Left renal pelvis (tissue), 4 donors: ENCODE results near the gene BMP7. TPM values are rescaled to one million over a fixed set of nuclear protein-coding genes. Genes with fewer than 3 reads are reported as not detected.

ENCODE experiments used
- DNase-seq, 4 donors: peaks; one replicate each; pipeline ENCODE4 v3.0.0-alpha.2; 2013; ENCODE audit warnings: low read depth in 4 of 4, low spot score in 3 of 4
- polyA plus RNA-seq, 4 donors: library from polyadenylated mRNA; unstranded; fragments of 120-200 nt; gene quantifications; one replicate each; pipeline ENCODE4 v1.2.1, GENCODE V29; 2013; ENCODE audit not compliant: insufficient read length in 4 of 4

BMP7 gene
- polyA plus RNA-seq, 4 donors: 42.7 to 90.7 (median 72.7) TPM

DNA sequence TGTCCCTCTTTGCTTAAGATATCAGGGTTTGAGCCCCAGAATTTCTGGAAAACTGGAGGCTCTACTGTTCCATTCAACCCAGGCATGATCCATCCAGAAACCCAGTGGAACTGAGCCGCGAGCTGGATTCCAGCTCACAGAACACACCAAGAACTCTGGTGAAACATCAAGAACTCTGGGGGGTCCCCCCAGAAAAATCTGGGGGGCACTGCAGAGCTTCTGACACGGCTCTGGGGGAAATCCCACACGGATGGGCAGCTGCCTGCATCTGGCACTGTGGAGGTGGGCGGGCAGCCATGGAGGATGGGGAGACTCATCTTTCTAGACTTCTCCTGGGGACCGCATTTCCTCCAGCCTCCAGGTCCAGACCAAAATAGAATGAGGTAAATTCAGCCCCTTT, 51.0 kb downstream of the BMP7 start:
- no peak for DNase-seq

DNA sequence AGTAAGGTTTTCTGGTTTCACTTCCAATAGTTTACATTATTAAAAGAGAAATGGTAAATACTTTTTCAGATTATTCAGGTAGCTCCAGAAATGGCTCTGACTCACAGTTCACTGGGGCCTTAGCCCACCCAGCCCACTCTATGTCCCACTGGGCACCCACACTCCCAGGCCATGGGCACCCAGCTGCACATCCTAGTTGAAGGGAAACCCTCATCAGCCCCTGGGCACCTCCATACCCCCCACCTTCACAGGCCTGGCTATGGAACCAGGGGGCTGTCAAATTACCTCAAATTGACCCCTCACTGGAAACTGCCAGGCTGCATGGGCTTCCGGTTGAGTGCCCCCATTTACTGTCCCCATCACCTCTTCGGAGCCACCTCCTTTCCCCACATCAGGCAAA, 51.5 kb downstream of the BMP7 start:
- no peak for DNase-seq

DNA sequence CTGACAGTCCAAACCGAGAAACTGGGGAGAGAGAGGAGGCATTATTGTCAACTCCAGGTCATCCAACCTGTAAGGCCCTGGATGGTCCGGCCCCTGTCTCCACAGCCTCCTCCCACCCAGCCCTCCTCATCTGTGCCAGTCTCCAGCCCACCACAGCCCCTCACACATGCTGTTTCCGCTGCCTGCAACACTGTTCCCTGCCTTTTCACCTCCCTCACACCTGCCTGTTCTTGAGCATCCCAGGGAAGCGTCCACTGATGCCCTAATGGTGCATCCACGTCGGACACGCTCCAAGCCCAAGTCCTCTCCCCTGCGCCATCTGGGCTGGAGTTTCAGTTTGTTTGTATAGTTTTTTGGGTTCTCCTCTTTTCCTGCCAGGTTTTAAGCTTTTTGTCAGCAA, 52.0 kb downstream of the BMP7 start:
- no peak for DNase-seq

DNA sequence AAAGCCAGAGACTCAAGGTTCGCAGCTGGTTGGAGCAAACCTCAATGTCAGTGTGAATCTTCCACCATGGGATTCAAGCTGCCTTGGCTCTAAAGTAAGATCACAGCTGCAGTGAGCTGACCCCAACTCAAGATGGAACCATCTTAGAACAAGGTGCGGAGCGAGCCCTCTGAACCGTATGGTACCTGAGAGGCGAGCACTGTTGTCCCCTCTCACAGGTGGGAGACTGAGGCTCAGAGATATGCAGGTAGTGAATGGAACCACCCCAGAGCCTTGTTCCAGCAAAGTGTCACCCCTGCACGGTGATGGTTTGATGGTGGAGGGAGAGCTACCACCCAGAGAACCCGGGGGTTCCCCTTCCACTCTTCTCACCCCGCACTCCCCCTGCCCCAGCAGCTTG, 52.5 kb downstream of the BMP7 start:
- DNase-seq: no peak

DNA sequence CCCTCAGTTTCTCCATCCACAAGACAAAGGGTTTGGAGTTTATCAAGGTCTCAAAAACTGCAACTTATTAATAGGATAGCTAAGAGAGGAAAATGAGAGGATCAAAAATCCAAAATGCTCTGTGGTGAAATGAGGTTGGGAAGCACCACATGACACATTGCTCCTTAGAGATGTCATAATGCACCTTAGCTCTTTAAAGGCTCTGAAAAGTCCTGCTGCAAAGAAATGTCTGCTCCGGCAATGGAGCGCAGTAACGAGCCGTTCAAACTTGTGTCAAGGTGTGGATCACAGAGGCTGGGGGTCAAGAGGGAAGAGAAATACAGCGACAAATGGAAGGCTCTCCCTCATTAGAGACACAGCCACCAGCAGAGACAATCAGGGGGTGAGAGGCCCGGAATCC, 53.1 kb downstream of the BMP7 start:
- DNase-seq: no peak

DNA sequence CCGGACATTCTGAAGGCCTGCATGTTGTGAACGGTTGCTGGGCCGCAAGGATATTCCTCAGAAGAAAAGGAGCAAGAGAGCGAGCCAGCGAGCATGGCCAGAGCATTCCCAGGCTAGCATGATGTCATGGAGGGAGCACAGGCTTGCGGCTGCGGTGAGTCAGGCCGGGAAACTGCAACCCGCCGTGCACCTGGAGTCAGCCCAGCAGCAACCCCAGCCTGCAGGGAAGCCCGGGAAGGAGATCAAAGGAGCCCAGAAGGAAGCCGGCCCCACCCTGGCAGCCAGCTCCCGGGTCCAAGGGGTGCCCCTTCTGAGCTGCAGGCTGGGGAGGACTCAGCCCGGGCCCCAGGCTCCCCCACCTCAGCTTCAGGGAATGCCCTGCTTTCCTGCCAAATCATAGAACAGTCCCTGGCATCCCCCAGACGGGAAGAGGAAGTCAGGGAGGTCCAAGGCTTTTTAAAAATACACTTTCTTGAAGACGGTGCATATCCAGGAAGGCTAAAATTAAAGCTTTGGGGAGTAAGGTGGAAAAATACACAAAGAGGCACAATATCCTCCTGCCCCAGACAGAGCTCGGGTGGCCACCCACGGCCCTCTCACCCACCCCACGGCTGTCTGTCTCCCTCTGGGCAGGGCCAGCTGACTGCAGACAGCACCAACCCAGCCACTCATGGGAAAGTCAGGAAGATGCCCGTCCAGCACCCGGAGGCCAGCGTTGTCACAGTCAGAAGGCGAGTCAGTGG, 53.7 kb downstream of the BMP7 start:
- no peak for DNase-seq

DNA sequence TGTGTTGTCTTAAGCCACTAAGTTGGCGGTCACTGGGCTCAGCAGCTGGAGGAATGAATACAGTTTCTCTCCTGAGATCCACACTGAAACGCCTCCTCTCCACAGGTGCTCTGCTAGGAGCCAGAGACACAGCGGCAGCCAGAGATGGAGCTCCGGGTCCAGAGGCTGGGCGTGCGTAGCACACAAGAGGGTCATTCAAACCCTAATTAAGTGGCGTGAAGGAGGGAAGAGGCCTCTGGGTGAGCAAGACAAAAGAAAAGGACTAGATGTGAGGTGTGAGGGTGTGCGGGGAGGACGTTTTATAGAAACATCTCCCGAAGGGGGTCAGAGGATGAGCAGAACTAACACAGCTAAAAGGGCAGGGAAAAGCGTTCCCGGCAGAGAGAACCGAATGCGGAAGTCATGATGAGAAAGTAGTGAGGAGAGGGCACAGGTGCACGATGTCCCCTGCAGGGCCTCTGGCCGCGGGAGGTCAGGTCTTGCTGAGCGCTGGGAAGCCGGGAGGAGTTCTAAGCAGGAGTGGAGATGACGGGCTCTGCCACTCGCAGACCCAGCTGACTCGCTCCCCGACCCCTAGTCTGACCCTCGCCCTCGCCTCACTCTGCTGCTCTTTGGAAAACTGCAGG, 54.4 kb downstream of the BMP7 start:
- no peak for DNase-seq

DNA sequence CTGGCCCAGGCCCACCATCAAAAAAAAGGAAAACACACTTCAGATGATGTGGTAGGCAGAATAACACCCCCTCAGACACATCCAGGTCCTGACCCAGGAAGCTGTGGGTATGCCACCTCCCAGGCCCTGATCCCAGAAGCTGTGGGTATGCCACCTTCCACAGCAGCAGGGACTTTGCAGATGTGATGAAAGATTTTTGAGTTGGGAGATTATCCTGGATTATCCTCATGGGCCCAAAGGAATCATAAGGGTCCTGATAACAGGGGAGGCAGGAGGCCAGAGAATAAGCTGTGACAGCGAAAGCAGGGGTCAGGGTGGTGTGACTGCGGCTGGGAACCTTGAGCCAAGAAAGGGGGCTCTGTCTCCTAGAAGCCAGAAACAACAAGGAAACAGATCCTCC, 55.0 kb downstream of the BMP7 start:
- DNase-seq: no peak

DNA sequence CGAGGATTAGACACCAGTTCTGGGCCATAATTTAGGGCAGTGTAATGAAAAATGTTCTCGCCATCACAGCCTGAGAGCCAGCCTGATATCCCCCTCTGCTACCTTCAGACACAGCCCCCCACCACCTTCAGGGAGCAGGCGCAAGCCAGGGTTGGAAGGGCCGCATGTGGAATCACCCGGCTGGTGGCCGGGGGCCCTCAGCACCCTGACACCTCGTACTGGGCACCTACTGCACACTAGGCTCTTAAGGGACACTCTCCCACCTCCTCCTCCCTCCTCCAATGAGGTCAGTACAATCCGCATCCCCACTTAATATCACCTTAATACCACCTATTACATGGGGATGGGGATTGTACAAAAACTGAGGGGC, 55.5 kb downstream of the BMP7 start:
- DNase-seq: no peak

DNA sequence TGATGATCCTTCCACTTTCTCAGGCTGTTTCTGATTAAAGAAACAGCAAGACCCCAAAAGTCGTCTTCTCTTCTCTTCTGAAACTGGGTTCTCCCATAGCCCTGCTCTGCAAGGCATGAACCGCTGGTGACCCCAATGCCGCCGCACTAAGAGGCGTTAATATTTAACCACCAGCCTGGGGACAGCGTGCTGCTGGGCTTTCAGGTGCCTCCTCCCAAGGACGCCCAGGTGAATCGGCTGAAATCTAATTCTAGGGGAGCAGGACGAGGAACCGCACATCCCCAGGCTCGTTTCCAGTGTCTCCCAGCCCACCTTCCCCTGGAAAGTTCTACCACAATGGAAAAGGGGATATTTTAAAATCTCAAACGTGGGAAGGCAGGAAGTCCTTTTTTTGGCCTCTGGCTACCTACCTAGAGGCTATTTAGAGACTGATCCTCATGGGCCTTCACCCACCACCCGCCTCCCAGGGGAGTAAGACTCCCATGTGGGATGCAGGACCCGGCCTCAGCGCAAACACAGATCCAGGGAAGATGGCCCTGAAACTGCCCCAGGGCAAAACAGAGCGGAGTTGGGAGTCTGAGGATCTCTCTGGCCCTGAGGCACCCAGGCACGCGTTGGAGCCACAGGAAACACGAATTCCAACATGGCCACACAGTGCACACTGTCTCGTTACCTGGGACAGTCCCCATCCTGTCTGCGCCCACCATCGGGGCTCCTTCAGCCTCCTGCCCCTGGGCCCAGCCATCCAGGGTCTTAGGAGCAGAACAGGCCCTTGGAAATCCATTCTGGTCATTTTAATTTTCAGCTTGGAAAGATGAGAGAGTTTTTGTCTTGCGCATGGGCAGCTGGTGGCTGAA, 56.2 kb downstream of the BMP7 start:
- DNase-seq: peak in 1 of 4 donors; percentile 52

DNA sequence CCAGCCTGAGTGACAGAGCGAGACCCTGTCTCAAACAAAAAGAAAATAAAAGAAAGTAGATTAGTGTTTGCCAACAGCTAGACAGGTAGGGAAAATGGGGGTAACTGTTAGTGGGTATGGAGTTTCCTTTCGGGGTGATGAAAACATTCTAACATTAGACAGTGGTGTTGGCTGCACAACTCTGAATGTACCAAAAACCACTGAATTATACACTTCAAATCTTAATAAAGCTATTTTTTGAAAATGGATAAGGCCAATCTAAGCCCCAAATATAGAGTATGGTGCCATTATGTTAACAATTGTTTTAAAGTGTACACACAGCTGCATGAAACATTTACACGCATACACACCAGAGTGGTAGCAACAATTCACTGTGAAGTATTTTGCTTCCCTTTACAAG, 57.0 kb downstream of the BMP7 start:
- DNase-seq: no peak

DNA sequence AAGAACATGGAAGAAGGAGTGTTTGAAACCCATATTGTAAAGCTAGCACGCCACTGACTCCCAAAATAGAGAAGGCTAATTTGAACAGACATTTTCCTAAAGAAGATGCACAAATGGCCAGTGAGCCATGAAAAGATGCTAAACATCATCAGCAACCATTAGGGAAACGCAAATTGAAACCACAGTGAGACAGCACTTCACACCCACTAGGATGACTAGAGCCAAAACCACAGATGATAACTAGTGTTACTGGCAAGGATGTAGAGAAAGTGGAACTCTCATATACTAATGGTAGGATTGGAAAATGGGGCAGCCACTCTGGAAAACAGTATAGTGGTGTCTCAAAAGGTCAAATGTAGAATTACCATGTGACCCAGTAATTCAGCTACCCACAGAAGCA, 58.2 kb downstream of the BMP7 start:
- DNase-seq: no peak

DNA sequence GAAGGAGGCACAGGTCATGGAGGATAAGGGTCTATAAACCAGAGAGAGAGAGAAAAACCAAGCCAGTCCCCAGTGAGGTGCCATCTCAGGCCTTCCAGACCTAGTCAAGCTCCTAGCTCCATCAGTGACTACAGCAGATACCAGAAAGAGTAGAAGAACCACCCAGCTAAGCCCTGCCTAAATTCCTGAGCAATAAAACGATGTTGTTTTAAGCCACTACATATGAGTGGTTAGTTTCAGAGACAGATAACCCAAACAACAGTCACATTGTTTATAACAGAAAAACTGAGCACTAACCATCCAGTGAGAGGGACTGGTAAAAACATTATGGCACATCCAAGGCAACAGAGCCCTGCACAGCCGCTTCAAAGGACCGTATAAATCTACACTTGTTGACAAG, 59.2 kb downstream of the BMP7 start:
- no peak for DNase-seq

DNA sequence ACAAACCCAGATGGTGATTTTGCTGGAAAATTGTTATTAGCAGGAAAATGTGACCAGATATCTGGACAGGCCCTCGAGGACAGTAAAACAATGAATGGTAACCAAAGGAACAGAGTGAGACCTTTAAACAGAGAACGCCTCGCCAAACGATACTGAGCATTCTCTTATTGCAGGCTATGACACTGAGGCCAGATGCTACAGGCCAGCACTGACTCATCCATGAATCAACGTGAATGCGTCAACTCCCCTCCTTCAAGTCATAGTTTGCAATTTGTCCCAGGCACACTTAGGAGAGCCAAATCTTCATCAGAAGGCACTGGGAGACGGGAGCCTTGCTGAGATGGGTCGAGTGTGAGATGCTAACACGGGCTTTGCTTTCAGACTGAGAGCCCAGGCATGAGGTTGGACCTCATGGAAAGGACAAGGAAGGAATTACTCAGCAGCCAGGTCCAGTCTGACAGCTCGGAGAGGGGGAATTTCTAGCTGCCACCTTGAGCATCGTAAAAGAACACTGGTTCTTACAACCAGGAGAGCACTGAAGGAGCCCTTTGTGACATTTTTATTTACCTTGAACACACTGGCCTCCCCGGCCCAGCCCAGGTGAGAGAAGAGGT, 60.7 kb downstream of the BMP7 start:
- no peak for DNase-seq

DNA sequence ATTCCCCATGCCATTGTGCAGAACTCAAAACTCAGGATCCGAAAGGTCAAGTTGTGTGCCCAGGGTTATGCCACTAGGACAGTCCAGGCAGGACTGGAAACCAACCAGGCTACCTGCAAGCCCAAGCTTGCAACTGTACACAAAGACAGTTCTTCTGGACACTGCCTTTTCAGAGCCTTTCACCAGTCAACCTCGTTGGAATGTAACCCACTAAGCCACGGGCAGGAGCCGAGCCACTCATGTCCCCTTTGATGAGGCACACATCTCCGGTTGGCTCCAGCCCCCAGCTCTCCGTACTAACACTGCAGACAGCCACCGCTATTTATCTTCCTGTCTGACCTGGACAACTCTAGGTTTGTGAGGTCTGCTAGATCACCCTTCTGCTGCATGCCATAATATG, 62.5 kb downstream of the BMP7 start:
- no peak for DNase-seq

DNA sequence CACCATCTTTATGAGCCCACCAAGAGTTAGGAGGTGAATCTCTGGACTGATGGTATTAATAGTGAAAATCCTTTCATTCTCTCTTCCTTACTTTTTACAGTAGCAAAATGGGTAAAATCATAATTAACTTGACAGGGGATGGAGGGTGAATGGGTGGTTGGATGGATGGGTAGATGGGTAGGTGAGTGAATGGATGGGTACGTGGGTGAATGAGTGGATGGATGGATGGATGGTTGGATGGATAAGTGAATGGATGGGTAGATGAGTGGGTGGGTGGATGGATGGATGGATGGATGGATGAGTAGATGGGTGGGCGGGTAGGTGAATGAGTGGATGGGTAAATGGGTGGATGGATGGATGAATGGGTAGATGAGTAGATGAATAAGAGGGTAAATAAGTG, 63.2 kb downstream of the BMP7 start:
- no peak for DNase-seq

DNA sequence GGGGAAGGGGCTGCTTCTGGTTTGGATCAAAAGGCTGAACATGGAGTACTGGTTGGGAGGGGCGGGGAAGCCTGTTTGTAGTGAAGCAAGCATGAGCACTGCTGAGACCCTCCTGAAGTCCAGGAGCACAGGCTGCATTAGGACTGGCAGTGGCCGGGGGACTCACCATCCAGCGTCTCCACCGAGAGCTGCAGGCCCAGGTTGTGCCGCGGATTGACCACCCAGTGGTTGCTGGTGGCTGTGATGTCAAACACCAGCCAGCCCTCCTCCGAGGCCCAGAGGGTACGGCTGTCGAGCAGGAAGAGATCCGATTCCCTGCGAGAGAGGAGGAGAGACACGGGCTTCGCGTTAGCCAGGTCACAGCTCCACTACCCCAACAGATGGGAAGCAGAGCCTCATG, 64.1 kb downstream of the BMP7 start:
- DNase-seq: no peak

DNA sequence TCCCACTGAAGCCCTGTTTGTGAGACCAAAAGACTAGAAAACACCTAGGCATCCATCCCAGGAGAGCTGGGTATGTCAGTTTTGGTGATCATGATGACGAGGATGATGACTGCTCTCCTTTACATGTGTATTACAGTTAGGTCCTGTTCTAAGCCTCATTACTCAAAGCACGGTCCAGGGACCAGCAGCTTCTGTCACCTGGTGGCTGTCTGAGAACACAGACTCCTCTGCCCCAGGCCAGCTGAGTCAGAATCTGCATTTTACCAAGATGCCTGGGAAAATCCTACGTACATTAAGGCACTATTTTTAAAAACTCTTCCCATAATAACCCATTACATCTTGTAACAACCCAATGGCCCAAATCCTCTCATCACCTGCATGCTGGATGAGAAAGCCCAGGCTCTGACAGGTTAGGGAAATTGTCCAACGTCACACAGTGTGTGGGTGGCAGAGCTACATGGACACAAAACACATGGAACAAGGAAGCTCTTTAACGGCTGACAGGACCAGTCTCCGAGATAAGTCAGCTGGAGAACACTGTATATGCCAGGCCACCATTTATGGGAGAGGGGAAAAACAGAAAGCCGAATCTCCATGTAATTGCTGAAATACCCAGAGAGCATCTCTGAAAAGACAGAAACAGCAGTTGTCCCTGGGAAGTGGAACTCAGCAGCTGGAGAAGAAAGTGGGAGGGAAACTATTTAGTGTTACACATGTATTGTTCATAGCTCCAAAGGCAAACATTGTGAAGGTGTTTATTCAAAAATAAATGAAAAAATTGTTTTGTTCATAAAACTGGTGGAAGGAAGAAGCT, 65.4 kb downstream of the BMP7 start:
- DNase-seq: no peak

DNA sequence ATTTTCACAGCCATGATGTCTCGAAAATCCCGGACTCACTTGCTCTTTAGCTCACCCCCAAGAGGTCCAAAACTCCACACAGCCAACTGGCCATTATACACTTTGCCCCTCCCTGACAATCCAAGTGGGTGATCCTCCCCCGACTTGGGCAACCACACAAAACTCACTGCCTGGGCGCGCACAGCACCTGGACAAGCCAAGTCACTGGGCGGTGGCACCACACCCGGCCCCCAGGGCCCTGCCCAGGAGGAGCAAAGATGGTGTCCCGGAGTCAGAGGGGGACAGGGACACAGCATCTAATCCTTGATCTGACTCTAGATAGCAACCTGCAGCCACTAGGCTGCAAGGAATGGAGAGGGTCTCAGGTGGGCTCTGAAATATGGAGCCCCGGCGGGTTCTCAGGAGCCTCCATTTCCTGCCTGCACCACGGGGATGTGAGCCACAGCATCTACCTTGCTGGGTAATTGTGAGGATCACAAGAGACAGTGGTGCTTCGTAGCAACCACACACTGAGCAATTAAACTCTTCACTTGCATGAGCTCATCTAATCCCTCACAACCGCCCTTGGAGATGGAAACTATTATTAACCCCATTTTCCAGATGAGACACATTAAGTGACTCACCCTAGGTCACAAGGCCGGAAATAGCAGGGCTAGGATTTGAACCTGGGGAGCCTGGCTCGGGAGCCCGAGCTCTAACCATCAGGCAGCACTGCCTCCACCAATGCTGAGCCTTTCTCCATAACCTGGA, 66.6 kb downstream of the BMP7 start:
- no peak for DNase-seq
